Measurements from ENCODE around the gene PTPRG.

GRCh38 chr3:61826161-61826560 is 264.8 kb downstream of the PTPRG start:
- TF ChIP-seq FOXM1 (IDR thresholded peaks at IDR 0.05; ENCODE audit: borderline replicate concordance, low read depth) = no peak
- TF ChIP-seq NFIC (IDR thresholded peaks at IDR 0.05) = no peak
- TF ChIP-seq USF1 (IDR thresholded peaks at IDR 0.05) = no peak
- no peak for TF ChIP-seq RAD21 (IDR thresholded peaks at IDR 0.05; ENCODE audit: low read depth)
- no peak for TF ChIP-seq EGR1 (IDR thresholded peaks at IDR 0.05)
- no peak for TF ChIP-seq MAX (IDR thresholded peaks at IDR 0.05)
- no peak for TF ChIP-seq EP300 (IDR thresholded peaks at IDR 0.05; ENCODE audit: borderline replicate concordance)
- no peak for TF ChIP-seq CEBPB (IDR thresholded peaks at IDR 0.05)
- TF ChIP-seq TCF12 (IDR thresholded peaks at IDR 0.05; ENCODE audit: low read depth) = no peak
- no peak for TF ChIP-seq REST (IDR thresholded peaks at IDR 0.05; ENCODE audit: low read depth)
